Left ventricle myocardium superior (tissue), 1 donor: ENCODE results near the gene GLS. TPM values are rescaled to one million over a fixed set of nuclear protein-coding genes. Genes with fewer than 3 reads are reported as not detected.

ENCODE experiments used
- ATAC-seq: fragments of 200-7000 bp; cut with Tn5 transposase; one replicate; pipeline ENCODE4 v1.9.1; 2020; ENCODE audit warnings: mild to moderate bottlenecking, moderate library complexity
- DNase-seq: peaks from one replicate; pipeline ENCODE4 v3.0.0-alpha.2; 2020
- intact Hi-C: fragments of 100-400 bp; cut with micrococcal nuclease; formaldehyde crosslinking; loops from one replicate; pipeline ENCODE4 v1.11.0; 2022
- total RNA-seq: library from RNA; stranded (reverse); fragmentation: NEBNext Ultra II Directional; extraction: Animal tissue kit (Norgen Biotek cat#: 25700); gene quantifications from one replicate; pipeline ENCODE4 v1.2.1, GENCODE V29; 2021
- donor health status: DM: no; HTN: yes; CAD: no; lungs with severe emphysema.

Gene GLS
- total RNA-seq, 1 donor from 2014 or later: 52.2 TPM

DNA sequence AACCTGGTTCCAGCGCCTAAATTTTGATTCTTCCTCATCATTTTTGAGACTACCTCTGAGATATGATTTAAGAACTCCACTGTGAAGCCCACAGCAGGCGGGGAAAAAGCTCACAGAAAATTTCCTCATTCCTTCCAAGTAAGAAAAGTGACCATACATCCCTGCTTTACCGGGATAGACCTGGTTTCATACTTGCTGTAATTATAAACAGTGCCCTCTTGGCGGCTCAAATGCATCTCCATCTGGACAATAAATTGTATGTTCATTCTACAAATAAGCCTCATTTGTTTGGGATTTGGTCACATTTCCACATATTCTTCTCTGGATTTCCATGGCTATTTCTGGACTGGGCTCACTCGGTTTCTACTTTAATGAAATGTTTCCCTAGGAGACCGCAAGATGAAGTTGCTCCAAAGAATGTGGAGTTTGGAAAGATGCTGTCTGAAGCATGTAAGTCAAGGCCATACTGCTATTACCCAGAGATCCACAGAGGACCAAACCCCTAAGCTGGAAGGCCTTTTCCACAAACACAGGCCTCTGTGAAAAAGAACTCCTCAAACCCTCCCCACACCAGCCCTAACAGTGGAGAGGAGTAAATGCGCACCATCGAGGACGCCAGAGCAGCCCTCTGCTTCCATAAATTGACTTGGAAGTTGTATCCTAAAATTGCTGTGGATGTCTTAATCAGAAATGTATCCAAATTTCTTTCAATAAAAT, 119.5 kb downstream of the GLS start:
- intact Hi-C loops: no loop called here
- no peak for DNase-seq

DNA sequence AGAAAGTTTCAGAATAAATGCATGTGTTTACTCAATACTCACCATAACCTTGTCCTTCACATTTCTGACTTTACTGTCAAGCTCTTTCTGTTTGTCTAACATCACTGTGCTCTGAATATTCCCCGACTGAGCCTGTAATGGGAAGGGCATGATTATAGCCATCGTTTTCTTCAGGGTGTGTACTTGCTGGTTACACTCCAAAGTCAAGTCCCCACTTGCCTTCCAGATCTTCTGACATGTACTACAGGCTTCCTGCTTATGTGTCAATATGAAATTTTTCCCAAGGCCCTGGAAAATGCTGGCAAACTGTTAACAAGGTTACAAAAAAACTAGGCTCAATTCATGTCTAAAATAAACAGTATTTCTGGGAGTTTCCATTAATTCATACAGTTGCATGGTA, 120.4 kb downstream of the GLS start:
- intact Hi-C loops: no loop called here
- no peak for DNase-seq
- ATAC-seq: no peak

More for the DNA sequence above, 119.5 kb downstream of the GLS start:
- no peak for ATAC-seq

DNA sequence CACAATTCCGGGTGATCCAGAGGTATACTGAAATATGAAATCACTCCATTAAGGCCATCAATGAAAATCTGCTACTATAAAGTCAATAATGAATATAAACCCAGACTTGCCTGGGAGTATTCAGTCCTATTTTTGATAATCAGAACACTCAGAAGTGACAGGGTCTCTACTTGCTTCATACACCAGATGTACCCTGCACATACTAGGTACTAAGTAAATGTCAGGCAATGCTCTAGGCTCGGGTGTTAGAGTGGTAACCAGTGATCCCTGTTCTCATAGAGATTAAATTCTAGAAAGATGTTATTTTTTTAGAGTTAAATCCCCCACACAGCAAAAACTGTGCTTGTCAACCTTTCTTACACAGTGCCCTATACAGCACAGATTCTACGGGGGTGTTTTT, 121.0 kb downstream of the GLS start:
- DNase-seq (no peak), ATAC-seq (no peak)
- intact Hi-C loops: no loop called here

DNA sequence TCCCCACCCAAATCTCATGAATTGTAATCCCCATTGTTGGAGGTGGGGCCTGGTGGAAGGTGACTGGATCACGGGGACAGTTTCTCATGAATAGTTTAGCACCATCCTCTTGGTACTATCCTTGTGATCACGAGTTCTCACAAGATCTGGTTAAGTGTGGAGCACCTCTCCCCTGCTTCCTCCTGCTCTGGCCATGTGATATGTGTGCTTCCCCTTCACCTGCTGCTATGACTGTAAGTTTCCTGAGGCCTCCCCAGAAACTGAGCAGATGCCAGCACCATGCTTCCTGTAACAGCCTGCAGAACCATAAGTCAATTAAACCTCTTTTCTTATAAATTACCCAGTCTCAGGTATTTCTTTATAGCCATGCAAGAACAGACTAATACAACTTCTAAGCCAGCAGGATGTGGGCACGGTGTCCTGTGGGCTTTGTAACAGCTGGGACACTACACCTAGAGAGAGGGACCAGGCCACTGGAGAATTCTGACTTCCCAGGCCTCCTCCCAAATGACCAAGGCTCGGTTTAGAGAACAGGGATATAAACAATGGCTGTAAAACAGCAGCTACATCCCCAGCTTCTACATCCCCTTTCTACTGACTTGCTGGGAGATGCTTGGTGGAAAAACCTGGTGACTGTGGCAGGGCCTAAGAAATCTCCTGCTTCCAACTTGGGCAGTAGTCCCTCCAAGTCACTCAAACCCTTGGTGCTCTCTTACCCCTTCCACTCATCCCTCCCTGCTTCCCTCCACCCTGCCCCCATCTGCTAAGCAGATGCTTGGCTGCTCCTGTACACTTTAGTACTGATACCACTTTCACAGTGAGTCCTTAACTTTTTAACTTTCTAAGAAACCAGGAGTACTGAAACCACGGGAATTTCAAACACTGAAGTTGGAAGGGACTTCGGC, 123.0 kb downstream of the GLS start:
- ATAC-seq: no peak

DNA sequence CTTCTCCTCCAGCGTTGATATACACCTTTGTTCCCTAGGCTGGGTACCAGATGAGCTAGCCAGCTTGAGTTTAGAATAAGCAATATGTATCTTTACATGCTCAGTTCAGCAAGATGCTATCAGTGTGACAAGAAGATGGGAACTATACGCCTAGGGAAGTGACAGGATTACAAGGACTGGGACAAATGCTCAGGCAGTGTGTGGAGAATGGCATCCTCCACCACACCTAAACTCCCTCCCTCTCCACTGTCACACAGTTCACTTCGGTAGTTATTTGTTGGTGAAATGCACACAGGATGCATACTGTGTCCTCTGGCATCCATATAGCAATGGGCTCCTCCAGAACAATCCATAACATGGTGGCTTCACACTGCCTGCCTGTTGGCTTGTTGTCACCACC, 125.7 kb downstream of the GLS start:
- intact Hi-C loops: no loop called here
- DNase-seq (no peak), ATAC-seq (no peak)

More for the DNA sequence above, 123.0 kb downstream of the GLS start:
- intact Hi-C loops: no loop called here
- no peak for DNase-seq

DNA sequence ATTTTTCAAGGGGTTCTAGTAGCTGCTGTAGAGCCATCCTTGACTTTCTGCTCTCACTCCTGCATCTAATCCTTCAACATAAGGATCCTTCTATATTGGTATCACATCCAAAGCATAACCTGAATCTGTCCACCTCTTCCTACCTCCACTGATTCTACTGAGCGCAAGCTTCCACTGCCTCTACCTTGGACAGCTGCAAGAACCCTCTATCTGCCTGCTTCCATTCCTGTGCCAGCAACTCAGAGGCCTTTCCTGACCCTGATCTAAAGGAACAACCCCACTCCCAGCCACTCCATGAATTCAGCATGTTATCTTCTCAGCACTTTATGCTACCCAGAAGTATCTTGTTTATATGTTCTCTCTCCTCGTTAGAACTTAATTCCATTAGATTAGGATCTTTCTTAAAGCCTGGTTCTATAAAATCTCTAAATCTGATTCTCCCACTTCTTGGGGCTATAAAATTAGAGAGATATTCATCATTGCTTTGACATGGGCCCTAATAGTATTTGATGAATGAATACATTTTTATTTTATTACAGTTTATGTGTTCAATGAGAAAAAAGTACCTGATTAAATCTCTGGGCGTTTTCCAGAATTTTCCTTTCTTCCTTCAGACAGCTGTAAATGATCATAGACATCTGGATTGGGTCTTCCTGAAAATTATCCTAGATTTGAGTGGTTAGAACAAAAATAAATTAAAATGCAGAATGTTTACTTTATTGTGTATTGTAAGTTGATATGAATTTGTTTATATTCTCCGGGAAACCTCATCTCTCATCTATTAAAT, 126.6 kb downstream of the GLS start:
- intact Hi-C loops: no loop called here

DNA sequence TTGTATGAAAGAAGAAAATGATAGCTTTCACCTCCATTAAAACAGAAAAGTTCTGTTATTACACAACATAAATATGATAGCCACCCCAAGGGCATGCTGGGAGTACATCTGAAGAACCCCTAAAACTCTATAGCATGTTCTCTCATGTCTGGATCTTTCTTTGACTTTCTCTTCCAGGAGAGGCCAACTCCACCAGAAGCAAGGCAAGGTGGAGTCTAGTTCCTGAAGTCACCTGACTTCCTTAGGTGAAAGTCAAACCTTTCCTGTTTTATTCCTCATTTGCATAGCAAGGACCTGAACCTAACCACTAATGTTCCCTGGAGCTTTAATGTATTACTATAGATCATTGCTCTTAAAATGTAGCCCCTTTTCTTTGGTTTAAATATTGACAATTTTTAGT, 127.7 kb downstream of the GLS start:
- intact Hi-C loops: no loop called here
- ATAC-seq: no peak
- DNase-seq: no peak

More for the DNA sequence above, 126.6 kb downstream of the GLS start:
- DNase-seq (no peak), ATAC-seq (no peak)

DNA sequence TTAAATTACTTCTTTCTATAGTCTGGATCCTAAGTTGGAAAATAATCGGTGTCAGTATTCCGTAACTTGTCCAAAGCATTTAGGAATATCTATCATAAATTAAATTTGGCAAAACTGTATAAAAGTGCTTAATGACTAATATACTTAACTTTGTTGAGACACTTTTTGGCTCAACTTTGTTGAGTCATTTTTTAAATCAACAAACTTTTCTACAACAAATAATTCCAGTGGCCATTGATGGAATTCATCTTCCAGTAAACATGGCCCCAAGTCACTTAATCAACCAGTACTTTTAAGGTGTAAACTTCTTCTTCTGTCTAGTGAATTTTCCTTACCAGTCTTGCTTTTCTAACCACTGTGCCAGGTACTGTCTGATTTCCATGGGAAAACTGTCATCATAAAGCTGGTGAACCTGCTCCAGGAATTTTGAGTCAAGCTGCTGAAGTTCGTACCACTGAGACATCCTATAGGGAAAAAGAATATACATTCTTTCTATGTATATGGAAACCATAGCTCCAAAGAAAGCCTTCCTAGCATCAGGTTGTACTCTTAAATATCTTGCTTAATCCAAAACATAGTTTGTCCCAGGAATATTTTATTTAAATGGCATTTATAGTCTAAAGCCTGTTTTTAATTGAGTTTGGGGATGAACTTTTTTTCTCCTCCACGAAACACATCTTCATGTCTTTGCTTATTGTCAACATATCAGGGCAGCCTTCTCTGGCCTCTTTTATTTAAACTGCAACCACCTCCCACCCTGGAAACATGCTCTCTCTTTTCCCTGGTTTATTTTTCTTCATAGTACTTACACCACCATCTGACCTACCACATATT, 129.1 kb downstream of the GLS start:
- no peak for ATAC-seq
- intact Hi-C loops: no loop called here
- DNase-seq: no peak

DNA sequence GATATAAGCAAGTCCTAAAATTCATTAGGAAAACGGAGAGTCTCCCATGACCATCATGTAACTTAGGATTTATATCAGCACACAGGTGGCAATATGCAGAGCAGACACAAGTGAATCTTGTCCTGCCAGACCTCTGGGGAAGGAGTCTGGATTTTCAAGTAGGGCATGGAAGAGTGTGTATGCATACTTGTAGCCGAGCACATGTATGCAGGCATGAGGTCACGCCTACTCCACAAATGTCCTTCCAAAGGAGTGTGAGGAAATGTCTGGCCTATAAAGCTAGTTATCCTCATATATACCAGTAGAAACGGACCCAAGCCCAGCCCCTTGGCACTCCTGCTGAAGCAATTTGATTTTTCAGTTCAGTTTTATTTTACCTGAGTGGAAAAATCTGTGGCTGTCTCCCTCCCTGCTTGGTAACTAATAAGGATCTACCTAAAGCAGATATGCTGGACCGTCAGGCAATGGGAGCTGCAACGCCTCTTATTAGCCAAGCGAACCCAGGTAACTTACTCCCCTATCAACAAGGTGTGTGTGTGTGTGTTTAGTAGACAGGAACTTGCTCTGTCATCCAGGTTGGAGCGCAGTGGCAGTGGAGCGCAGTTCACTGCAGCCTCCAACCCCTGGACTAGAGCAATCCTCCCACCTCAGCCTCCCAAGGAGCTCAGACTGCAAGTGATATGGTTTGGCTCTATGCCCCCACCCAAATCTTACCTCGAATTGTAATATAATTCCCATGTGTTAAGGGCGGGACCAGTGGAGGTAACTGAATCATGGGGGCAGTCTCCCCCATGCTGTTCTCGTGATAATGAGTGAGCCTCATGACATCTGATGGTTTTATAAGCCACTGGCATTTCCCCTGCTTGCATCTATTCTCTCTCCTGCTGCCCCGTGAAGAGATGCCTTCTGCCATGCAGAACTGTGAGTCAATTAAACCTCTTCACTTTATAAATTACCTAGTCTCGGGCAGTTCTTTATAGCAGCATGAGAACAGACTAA, 130.6 kb downstream of the GLS start:
- intact Hi-C loops: no loop called here
- ATAC-seq: no peak
- DNase-seq: no peak

DNA sequence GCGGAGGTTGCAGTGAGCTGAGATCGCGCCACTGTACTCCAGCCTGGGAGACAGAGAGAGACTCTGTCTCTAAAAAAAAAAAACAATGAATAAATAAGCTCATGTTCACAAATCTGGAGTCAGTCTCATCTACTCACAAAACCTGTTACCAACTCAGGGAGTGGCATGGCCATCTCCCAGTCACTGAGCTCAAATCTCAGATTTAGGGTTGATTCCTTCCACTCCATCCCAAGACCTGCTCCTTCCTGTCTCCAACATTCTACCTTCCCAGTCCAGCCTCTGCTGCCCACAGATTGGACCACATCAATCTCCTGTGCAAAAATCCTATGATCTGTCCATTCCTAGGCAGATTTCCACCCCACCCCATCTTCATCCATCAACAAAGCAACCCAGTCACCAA, 131.7 kb downstream of the GLS start:
- ATAC-seq (no peak), DNase-seq (no peak)
- intact Hi-C loops: no loop called here

DNA sequence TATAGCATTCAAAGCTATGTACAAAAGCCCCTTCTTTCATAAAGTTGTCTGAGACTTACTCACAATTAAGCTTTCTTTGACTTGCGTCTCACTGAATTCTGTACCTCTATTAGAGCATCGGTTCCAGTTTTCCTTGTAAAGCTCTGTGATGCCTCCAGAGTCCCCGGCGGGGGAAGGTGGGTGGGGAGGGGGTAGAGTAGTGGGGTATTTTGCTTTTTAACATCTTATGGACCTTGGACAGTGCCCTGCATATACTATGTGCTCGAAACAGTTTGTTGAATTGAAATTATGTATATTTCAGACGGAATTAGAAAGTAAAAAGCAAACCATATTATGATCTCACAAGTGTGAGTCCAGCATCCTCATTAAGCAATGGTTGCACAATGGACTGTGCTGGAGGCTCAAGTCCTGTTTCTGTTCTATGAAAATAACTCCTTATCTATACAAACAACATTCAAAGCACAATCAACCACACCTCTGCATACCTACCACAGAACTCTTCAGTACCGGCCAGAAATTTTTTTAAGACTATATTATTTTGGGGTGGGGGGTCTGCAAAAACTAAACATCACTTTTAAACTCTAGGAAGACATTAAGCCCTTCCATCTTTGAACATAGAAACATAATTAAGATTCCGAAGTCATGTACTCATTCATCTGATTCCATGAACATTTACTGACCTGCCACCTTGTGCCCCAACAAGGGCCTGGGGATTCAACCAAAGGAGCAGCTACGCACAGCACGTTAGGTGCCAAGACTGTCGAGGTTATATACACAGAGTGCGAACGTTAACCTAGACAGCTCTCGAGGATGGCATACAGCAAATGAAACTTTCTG, 132.4 kb downstream of the GLS start:
- peak; percentile 21 for ATAC-seq
- intact Hi-C loops: no loop called here
- no peak for DNase-seq

DNA sequence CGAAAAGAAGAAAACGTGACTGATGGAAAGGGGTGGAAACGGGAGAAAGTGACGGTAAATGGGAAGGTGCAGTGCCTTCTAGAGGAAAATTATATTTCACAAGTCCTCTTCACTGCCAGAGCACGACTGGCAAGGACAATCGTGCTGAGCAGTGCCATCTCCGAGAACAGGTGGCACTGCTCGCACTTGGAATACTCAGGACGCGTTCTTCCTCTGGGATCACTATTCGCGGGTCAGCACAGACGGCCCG, 133.0 kb downstream of the GLS start:
- DNase-seq (no peak), ATAC-seq (no peak)
- intact Hi-C loops: no loop called here

DNA sequence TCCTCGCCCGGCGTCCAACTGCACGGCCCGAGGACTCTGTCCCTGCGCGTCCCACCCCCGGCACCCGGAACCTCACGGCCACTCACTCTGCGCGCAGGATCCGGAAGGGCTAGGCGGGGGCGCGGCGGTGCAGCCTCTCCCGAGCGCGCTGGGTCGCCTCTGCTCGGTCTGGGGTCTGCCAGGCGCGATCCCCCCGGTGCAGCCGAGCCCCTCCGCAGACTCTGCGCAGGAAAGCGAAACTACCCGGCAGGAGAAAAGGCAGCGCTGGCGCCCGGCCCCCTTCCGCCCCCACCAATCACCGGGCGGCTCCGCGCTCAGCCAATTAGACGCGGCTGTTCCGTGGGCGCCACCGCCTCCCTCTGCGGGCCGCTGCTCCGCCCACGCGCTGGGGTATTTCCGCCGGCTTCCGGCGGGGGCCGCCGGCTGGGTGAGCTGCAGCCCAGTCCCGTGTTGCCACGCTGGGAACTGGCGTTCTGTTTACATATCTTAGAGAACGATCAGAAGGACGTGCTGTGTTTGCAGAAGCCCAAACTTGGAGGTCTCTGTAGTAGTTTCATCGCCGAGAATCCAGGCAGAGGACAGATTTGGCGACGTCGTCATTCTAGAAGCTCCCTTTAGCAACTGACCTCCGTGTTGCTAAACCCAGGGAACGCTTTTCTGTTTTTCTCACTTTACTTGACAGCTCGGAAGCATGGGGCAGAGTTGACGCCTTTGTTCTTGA, 133.5 kb downstream of the GLS start, which contains the start of gene STAT1:
Gene STAT1 (minus strand): TSS at position 240 of the 721 bp plus-strand sequence. CDS start 4,168 bp downstream, outside the sequence.
- intact Hi-C loops: no loop called here
- DNase-seq: peak; percentile 97
- peak; percentile 98 for ATAC-seq

DNA sequence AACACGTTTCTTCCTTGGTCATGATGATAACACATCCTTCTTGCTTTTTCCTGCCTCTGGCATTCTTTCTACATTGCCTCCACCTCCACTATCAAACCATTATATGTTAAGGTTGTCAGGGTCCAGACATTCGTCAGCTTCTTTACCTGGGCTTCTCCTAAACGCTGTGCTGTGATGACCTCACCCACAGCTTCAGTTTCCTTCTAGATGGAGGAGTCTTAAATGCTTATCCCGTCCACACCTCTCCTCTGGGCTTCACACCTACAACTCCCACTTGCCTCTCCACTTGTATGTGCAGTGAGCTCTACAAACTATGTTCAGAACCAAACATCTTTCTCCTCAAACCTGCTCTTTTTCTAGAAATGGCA, 134.0 kb downstream of the GLS start:
- ATAC-seq: no peak
- intact Hi-C loops: no loop called here
- DNase-seq: no peak
